OCI-LY3 (cell line): ENCODE results near the gene USP21.

ENCODE experiments used
- EZH2phosphoT487 ChIP-seq: fragments of 200-600 bp; shearing (Covaris generic); IDR thresholded peaks from 2 replicates; pipeline ENCODE4 v1.6.1; 2018; ENCODE audit warnings: antibody characterized with exemption, mixed run types, low read depth
- TF ChIP-seq, protein P1 (sequence below): fragments of 200-600, 300-600 bp; sonication (generic); IDR thresholded peaks from 2 replicates; pipeline ENCODE4 v1.5.1; 2014; ENCODE audit warnings: antibody characterized with exemption, low read length, low read depth

DNA sequence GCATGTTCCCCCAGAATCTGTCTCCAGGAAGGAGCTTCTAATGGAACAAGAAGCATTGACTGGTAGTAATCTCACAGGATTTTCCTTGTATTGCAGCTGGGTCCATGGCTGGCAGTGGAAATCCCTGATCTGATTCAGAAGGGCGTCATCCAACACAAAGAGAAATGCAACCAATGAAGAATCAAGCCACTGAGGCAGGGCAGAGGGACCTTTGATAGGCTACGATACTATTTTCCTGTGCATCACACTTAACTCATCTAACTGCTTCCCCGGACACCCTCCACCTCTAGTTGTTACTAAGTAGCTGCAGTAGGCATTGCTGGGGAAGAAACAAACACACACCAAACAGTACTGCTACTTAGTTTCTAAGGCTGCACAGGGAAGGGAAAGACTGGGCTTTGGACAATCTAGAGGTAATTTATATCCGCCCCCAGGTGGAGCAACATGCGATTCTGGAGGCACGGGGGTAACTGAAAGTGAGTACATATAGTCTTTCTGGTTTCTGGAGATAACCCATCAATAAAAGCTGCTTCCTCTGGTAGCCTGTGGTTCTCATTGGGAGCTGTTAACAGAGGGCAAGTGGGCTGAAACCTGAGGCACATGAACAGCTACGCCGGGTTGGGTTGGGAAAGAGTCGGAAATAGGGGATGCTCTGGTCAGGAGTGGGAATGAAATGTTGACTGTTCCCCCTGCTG lies 837 bp upstream of the USP21 start:
- TF ChIP-seq, protein P1, sequence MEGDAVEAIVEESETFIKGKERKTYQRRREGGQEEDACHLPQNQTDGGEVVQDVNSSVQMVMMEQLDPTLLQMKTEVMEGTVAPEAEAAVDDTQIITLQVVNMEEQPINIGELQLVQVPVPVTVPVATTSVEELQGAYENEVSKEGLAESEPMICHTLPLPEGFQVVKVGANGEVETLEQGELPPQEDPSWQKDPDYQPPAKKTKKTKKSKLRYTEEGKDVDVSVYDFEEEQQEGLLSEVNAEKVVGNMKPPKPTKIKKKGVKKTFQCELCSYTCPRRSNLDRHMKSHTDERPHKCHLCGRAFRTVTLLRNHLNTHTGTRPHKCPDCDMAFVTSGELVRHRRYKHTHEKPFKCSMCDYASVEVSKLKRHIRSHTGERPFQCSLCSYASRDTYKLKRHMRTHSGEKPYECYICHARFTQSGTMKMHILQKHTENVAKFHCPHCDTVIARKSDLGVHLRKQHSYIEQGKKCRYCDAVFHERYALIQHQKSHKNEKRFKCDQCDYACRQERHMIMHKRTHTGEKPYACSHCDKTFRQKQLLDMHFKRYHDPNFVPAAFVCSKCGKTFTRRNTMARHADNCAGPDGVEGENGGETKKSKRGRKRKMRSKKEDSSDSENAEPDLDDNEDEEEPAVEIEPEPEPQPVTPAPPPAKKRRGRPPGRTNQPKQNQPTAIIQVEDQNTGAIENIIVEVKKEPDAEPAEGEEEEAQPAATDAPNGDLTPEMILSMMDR = no peak
- TF ChIP-seq EZH2phosphoT487 = no peak
